Measurements from ENCODE around the gene FAM149B1.

DNA sequence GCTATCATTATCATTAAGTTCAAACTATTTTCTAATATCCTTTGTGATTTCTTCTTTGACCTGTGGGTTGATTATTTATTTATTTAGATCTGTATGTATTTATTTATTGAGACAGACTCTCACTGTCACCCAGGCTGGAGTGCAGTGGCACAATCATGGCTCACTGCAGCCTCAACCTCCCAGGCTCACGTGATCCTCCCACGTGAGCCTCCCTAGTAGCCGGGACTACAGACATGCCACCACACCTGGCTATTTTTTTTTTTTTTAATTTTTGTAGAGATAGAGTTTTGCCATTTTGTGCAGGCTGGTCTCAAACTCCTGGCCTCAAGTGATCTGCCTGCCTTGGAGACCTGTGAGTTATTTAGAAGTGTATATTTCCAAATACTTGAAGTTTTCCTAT lies 113.2 kb downstream of the FAM149B1 start:
- no peak for TF ChIP-seq EZH2 (IDR thresholded peaks at IDR 0.05; ENCODE audit: low read length)
- TF ChIP-seq, protein P1, sequence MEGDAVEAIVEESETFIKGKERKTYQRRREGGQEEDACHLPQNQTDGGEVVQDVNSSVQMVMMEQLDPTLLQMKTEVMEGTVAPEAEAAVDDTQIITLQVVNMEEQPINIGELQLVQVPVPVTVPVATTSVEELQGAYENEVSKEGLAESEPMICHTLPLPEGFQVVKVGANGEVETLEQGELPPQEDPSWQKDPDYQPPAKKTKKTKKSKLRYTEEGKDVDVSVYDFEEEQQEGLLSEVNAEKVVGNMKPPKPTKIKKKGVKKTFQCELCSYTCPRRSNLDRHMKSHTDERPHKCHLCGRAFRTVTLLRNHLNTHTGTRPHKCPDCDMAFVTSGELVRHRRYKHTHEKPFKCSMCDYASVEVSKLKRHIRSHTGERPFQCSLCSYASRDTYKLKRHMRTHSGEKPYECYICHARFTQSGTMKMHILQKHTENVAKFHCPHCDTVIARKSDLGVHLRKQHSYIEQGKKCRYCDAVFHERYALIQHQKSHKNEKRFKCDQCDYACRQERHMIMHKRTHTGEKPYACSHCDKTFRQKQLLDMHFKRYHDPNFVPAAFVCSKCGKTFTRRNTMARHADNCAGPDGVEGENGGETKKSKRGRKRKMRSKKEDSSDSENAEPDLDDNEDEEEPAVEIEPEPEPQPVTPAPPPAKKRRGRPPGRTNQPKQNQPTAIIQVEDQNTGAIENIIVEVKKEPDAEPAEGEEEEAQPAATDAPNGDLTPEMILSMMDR (optimal IDR thresholded peaks at IDR 0.05 in 1 of 3, IDR thresholded peaks at IDR 0.05 in 1 of 3, conservative IDR thresholded peaks at IDR 0.05 in 1 of 3; ENCODE audit: extremely low read depth in 1 of 3, insufficient read depth in 2 of 3, low read length in 3 of 3): no peak

All from keratinocyte (primary cell).